8988T (cell line): ENCODE data around the gene RETNLB.

Experiments
- DNase-seq: peaks from one replicate; pipeline ENCODE4 v3.0.0; 2011

The RETNLB gene, protein sequence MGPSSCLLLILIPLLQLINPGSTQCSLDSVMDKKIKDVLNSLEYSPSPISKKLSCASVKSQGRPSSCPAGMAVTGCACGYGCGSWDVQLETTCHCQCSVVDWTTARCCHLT

DNA sequence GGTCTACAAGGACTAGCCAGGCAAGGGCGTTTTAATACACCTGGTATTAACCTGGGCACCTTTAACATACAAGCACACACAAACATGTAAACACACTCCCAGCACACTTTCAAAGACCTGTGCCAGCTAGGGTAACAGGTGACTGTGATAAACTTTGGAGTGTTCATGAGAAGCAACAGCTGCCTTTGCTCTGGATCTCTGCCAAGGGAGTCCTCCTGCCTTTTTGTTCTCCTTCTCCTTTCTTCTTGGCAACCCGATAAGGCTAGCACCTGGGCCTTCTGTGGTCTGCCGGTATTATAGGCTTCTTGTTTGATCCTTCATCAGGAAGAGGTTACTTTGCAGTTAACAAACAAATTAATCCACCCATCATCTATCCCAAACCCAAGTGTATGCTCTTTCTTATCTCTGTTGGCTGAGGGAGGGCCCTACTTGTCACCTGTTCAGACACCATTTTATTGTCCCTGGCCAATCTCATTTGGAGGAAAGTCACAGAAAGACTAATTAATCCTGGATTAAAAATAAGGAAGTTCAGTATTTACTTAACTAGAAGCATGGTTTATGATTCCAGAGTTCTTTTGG lies at the start of gene RETNLB:
TSS of gene RETNLB (minus strand) at position 7 of the 579 bp plus-strand sequence. CDS start 225 bp downstream, outside the sequence.
- no peak for DNase-seq

DNA sequence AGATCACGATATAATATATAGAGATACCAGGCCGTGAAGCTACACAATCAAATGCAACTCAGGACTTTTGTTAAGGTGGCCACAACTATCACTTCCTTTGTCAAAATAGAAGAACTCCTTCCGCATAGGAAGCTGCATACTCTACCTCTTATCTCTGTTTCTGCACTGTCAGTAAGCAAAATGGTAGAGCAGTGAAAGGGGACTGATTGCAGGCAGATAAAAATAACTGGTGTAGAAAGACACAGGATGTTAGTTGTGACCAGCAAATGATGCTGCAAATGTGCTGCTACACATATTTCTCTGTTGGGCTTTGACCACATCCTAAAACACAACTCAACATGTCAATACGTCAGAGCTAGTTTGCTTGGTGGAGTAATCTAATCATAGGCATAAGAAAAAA lies 49.1 kb upstream of the RETNLB start:
- no peak for DNase-seq

DNA sequence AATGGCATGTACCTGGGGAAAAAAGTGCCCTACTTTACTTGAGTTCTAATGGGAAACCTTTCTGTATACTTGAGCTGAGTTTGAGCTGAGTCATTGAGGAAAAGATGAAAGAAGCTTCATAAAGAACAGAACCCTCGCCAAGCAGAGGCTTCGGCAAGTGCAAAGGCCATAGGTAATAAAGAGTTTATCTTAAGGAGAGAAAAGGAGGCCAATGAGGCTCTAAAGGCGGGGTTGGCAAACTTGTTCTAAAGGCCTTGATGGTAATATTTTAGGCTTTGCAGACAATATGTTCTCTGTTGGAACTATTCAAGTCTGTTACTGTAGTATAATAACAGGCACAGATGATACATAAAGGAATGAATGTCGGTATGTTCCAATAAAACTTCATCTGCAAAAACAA lies 47.8 kb upstream of the RETNLB start:
- no peak for DNase-seq

DNA sequence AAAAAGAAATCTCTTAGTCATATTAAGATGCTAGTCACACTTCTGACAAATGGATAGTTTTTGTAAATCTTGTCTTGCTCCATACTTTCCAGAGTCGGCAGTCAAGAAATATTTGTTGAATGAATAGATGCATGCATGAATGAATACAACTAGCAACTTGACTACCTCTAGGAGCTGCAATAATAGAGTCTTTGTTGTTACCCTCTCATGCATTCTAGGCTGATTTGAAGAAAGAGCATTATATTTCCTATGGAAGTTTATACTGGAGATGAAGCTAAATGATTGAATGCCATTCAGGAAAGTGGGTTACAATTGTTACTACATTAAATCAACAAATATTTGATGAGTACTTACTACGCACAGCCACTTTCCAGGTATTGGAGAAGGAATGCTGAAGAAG lies 47.2 kb upstream of the RETNLB start:
- no peak for DNase-seq

DNA sequence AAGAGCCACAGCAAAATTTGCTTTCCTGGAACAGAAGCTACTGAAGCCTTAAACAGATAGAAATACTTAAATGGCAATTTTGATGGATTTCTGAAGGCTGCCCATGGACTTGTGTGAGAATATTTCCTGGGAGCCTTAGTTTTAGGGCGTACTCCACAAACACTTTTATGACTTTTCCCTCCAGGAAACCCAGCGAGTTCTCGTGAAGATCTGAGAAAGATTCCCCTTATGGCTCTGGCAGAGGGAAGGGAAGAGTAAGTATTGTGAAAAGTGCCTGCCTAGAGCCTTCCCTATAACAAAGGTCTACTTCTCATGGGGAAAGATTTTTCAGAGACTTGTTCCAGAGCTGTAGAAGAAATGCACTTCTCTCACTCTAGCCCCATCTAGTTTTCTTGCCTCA lies 34.3 kb upstream of the RETNLB start:
- no peak for DNase-seq

DNA sequence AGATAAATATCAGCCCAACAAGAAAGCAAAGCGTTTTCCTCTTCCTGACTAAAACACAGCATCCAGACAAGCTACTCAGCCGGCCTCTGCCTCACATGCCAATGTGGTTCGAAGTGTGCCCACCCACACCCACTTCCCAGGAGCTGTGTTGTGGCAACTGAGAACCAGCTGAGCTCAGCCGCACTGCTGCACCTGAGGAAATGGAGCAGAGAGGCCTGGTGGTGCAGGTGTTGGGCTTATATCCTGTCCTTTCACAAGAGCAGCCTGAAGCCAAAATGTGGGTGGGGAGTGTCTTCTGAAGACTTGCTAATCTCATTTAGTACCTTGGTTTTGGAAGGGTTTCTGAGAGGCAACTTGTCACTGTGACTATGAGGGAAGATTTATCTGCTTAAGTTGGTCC lies 23.0 kb upstream of the RETNLB start:
- no peak for DNase-seq

DNA sequence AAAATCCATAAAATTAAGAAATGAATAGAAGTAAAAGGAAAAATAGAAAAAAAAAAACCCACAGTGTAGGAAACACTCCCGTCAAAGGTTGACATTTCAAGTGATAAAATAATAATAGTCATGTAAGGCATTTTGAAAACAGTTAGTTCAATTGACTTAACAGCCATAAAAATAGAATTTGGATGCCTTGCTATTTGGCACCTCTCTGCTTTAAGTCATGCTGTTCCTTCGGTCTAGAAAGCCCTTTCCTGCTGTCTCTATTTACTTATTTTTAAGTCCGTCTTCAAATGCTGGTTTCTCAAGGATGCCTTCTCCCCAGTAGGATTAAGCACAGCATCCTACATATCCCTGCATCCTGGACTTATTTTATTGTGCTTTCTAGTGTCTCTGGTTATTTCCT lies 22.3 kb upstream of the RETNLB start:
- no peak for DNase-seq

DNA sequence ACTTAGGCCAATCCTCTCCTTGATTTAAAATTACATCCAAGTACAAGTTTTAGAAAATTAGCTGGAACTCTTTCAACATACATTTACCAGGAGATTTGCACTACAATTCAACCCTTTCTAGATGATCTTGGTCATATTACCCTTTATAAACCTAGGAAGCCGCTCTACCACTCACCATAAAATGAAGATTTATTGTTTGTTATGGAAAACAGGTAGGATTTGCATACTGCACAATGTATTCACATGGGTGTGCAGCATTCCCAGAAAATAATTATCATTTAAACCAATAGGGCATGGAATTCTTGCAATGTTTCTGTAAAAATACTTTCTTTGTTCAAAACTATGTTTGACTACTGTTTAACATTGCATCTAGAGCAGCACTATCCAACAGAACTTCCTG lies 18.4 kb upstream of the RETNLB start:
- DNase-seq = no peak

DNA sequence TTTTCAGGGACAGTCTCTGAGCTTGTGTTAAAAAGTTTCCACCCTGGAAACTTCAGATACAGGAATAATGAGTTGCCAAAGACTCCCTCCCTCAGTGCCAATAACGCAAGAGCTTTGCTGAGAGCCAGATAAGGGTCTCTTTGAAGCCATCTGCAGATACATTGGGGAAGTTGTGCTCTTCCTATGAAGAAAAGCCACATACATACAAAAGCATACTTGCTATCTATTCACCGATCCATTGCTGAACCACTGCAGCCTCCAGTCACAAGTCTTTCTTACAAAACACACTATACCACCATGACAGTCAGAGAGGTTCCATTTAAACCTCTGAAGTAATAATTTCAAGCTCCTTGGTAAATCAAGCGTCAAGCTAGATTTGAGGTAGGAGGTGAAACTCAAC lies 10.0 kb upstream of the RETNLB start:
- DNase-seq = no peak

DNA sequence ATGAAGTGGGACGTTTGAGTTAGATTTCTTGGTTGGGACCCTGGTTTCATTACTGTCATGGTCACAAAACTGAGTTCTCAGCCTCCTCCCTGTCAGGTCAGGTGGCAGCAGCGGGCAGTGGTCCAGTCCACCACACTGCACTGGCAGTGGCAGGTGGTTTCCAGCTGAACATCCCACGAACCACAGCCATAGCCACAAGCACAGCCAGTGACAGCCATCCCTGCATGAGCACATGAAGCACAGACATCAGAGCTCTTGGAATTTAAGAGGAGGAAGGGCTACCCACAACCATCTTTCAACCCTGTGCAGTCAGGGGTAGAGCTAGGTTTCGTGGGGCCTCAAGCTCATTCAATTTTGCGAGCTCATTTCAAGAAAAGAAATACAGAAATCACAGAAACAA lies 1.5 kb downstream of the RETNLB start:
- DNase-seq = no peak

DNA sequence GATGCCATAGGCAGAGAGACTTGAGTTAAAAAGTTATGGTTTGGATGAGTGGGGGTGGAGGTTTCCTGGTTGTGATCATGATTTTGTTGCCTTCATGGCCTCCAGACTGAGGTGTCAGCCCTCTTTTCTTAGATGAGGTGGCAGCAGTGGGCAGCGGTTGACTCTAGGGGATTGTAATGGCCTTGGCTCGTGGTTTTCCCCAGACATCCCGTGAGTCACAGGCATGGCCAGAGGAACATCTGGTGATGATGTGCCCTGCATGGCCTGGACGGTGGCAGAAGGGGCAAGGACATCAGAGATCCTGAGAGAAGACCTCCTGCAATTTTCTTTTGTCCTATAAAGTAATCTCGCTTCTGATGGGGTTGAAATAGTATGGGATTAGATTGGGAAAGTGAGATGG lies 12.4 kb downstream of the RETNLB start:
- DNase-seq = no peak

DNA sequence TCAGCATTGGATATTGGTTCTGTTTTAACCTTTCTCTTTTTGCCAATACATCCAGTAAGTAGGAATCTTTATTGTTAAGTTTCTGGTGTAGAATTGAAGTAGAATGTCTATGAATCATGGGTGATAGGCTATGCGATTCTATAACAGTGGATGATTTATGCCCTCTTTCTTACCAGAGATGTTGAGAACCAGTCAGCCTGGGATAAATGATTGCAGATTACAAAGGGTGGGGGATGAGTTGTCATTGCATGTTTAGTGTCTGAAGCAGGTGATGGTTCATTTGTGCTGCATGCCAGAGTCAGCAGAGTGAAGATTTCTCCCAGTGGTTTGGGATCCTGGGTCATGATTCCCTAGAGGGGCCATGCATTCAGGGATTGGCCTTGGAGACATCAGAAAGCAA lies 14.3 kb downstream of the RETNLB start:
- DNase-seq = no peak

DNA sequence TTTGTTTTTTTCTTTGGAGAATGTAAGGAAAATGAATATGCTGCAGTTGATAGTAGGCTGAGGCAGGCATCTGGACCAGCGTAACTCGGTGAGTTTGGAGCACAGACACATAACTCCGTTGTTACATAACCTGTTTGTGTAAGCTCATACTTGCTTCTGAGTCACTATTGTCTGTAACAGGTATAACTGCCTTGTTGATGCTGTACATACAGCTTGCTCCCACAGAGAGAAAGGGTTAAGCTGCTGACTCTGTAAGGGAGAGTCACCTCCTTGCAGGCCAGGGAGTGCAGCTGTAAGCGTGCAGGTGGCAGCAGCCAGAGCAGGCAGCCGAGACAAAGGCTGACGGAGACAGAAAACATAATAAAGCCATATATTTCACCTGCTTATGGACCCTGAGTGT lies 20.4 kb downstream of the RETNLB start:
- no peak for DNase-seq

DNA sequence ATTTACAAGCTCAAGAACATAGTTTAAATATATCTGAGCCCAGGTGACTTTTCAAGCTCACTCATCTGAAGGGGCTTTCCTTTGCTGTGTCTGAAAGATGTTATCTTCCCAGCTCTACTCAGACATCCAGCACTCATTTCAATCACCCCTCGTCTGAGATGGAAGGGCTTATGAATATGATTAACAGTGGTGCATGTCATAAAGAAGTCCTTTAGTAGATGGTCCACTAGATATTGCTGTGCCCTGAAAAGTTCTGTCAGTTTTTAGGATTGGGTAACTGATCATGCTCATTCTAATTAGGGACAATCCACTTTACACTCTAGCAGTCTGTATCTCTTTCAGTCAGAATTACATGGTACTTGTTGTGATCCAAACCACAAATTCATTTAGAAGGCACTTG lies 28.3 kb downstream of the RETNLB start:
- no peak for DNase-seq

DNA sequence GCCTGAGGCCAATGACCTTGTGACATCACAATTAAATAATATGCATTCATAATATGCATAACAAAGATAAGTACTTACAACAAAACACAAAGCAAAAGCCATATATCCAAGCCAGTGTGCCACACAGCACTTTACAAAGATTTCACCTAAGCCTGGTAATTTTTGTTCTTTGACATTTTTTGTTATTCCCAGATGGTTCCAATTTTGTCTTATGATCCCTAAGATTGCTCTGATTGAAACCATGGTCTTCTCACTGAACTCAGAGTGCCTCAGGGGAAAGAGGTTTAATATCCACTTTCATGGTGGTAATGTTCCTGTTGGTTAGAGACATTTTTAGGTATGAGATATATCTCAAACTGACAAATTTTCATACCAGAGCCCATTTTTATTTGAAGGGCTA lies 29.1 kb downstream of the RETNLB start:
- DNase-seq = no peak

DNA sequence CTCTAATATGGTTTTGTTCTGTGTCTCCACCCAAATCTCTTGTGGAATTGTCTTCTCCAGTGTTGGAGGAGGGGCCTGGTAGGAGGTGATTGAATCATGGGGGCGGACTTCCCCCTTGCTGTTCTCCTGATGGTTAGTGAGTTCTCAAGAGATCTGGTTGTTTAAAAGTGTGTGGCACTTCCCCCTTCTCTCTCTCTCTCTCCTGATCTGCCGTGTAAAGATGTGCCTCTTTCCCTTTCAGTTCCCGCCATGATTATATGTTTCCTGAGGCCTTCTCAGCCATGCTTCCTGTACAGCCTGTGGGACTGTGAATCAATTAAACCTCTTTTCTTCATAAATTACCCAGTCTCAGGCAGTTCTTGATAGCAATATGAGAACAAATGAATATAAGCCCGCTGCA lies 33.1 kb downstream of the RETNLB start:
- no peak for DNase-seq

DNA sequence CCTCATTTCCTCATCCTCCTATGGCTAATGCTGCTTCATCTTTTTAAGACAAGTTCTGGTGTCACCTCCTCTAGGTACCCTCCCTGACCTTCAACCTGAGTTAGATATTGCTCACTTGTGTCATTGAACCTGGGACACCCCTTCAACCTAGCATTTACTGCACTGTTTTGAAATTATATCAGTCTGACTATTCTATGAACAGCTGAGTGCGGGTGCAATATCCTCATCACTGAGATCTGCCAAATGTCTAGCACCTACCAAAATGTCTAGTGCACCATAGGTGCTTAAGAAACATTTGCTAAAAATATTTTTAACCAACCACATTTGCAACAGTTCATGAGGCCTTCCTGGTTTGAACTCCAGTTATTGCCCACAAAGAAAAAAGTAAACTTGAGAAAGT lies 34.5 kb downstream of the RETNLB start:
- no peak for DNase-seq

DNA sequence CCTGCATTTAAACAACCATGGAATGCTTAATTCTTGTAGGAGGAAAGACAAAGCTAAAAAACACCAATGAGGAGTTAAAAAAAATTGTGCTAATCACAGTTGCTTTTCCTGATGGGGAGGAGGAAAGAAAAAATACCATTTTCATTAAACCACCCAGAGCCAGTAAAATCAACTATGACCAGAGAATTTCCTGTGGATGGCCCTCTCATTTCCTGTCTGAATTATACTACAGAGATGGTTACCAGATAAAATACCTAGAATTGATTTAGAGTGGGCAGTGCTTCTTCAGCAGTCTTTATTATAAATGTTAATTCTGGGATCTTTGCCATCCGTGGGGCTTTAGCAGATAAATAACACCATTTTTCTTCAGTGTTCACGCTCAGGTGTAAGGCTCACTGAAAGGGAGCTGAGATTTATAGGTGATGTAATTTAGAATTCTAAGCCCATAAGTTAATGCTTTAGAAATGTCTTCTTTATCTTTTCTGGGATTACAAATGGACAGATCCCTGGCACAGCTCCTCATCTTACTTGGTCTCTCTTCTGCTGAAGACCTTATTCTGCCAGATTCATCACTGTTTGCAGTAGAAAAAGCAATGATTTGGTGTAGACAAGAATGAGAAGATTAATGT lies 37.9 kb downstream of the RETNLB start:
- DNase-seq = no peak

DNA sequence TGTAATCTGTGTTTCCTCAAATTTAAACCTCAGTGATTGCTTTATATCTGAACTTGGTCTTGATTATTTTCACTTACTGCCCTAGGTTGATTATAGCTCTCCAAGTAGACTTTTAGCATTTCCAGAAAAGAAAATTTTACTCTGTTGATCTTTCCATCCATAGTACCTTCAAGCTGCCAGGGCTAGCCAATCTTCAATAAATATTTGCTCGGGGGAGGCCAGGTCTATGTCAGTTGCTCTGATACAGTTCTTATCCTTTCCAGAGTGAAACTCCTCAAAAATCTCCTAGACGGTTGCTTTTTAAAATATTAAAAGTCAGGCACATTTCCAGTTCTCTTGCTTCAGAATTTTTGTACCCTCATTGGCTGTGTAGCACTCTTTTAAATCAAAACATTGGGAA lies 38.8 kb downstream of the RETNLB start:
- DNase-seq = no peak

DNA sequence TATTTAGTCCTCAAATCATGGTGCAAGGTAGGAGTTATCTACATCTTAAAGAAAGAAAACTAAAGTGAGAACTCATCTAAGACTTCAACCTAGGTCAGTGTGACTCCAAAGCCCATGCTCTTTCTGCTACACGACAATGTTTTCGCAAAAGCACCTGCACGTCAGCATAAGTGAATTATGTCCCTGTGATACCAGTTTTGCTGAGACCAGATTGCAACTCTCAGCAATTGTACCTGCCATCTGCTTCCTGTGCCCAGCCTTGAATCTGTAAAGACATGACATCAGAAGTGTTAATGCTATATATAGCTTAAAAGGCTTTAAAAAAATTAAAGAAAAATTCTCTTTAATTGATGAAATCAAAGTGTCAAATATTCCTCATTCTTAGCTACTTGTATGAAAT lies 43.4 kb downstream of the RETNLB start:
- no peak for DNase-seq

DNA sequence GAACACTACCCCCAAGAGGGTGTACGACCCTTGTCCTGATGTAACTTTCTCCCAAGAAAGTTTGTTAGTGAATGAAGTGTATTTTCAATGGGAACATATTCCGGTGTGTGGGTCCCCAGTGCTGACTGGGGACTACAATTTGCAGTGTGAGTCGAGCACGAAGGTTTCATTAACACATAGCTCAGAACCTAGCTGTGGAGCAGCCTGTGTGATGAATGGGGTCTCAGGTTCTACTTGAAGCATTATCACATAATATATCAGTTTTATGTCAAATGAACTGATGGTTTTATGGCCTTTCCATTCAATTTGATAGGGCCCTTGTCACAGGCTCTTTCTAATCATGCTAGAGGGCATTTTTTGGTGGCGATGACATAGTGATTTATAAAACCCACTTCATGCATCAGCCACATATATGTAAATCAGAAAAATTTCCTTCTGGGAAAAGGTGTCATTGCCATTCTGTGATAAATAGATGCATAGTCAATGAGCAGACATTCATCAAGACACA lies 44.1 kb downstream of the RETNLB start:
- DNase-seq = no peak
